Cortex of kidney (tissue), 1 donor: ENCODE measurements around the gene PSMG3.
"Not testable (repeated sequence)": the region's sequence is repeated elsewhere in the genome, so short reads cannot be mapped to it uniquely, and the experiment has no call there.

ENCODE experiments used
- DNase-seq: peaks from one replicate; lab custom pipeline; 2025; lab: John Stamatoyannopoulos, UW

PSMG3 gene

GRCh38 chr7:1596181-1597043 lies 26.6 kb upstream of the PSMG3 start:
- DNase-seq: no peak

- no peak for DNase-seq
Measured at GRCh38 chr7:1595636-1596035, 25.8 kb upstream of the PSMG3 start.

GRCh38 chr7:1595027-1595426 lies 25.2 kb upstream of the PSMG3 start:
- DNase-seq: no peak

GRCh38 chr7:1593904-1594421 lies 24.1 kb upstream of the PSMG3 start:
- DNase-seq: no peak

- DNase-seq: no peak
Measured at GRCh38 chr7:1593091-1593866, 23.4 kb upstream of the PSMG3 start.

GRCh38 chr7:1592299-1592871 lies 22.6 kb upstream of the PSMG3 start:
- no peak for DNase-seq

- no peak for DNase-seq
Measured at GRCh38 chr7:1591876-1592275, 22.0 kb upstream of the PSMG3 start.

GRCh38 chr7:1591396-1591795 lies 21.6 kb upstream of the PSMG3 start:
- no peak for DNase-seq

- DNase-seq: no peak
Measured at GRCh38 chr7:1590887-1591286, 21.1 kb upstream of the PSMG3 start.

- DNase-seq: no peak
Measured at GRCh38 chr7:1590476-1590875, 20.6 kb upstream of the PSMG3 start.

- DNase-seq: no peak
Measured at GRCh38 chr7:1588978-1589377, 19.1 kb upstream of the PSMG3 start.

- DNase-seq: no peak
Measured at GRCh38 chr7:1587738-1588137, 17.9 kb upstream of the PSMG3 start.

GRCh38 chr7:1586827-1587705 lies 17.2 kb upstream of the PSMG3 start:
- DNase-seq: no peak

GRCh38 chr7:1586126-1586826 lies 16.4 kb upstream of the PSMG3 start:
- no peak for DNase-seq

GRCh38 chr7:1585142-1585981 lies 15.5 kb upstream of the PSMG3 start:
- DNase-seq: no peak

GRCh38 chr7:1584700-1585099 lies 14.9 kb upstream of the PSMG3 start:
- DNase-seq: no peak

GRCh38 chr7:1583241-1583930 lies 13.6 kb upstream of the PSMG3 start:
- DNase-seq: not testable (repeated sequence)

- DNase-seq: no peak
Measured at GRCh38 chr7:1580422-1581030, 10.7 kb upstream of the PSMG3 start.
